Choroid plexus epithelial cell (primary cell): ENCODE measurements around the gene TICRR.

Source experiments
- DNase-seq: peaks from one replicate; pipeline ENCODE4 v3.0.0-alpha.2; 2010; ENCODE audit warnings: low read depth
- H3K4me3 ChIP-seq: 2 replicates; pipeline ENCODE4 v1.5.1; 2011; ENCODE audit warnings: low read depth, mild to moderate bottlenecking, control low read depth, low read length, moderate library complexity
- TF ChIP-seq, protein P1 (sequence below): conservative IDR thresholded peaks from 2 replicates; pipeline ENCODE4 v1.5.1; 2011; ENCODE audit warnings: low read depth, mild to moderate bottlenecking, control low read depth, inconsistent platforms, low read length, moderate library complexity

TICRR gene

GRCh38 chr15:89554247-89554646, 21.0 kb upstream of the TICRR start:
- DNase-seq: no peak
- no peak overlapping the region for H3K4me3 ChIP-seq
- TF ChIP-seq, protein P1, sequence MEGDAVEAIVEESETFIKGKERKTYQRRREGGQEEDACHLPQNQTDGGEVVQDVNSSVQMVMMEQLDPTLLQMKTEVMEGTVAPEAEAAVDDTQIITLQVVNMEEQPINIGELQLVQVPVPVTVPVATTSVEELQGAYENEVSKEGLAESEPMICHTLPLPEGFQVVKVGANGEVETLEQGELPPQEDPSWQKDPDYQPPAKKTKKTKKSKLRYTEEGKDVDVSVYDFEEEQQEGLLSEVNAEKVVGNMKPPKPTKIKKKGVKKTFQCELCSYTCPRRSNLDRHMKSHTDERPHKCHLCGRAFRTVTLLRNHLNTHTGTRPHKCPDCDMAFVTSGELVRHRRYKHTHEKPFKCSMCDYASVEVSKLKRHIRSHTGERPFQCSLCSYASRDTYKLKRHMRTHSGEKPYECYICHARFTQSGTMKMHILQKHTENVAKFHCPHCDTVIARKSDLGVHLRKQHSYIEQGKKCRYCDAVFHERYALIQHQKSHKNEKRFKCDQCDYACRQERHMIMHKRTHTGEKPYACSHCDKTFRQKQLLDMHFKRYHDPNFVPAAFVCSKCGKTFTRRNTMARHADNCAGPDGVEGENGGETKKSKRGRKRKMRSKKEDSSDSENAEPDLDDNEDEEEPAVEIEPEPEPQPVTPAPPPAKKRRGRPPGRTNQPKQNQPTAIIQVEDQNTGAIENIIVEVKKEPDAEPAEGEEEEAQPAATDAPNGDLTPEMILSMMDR: no peak

DNA sequence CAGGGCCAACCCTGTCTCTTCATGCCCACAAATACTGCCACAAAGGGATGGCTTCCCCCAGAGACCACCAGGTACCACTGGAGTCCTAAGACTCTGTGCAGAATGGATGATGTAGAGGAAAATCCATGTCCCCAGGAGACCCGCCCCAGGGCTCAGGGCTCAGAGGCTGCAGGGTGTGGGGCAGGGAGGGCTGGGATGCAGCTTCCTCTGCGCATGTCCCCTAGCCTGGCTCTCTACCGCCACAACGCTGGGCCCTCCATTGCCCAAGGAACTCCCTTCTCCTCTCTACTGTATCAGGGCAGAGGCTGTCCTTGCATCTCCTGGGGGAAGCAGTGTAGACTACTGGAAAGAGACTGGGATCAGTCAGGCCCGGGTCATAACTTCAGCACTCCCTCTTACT, 19.5 kb upstream of the TICRR start:
- TF ChIP-seq, protein P1: no peak
- DNase-seq: no peak
- no peak overlapping the region for H3K4me3 ChIP-seq

DNA sequence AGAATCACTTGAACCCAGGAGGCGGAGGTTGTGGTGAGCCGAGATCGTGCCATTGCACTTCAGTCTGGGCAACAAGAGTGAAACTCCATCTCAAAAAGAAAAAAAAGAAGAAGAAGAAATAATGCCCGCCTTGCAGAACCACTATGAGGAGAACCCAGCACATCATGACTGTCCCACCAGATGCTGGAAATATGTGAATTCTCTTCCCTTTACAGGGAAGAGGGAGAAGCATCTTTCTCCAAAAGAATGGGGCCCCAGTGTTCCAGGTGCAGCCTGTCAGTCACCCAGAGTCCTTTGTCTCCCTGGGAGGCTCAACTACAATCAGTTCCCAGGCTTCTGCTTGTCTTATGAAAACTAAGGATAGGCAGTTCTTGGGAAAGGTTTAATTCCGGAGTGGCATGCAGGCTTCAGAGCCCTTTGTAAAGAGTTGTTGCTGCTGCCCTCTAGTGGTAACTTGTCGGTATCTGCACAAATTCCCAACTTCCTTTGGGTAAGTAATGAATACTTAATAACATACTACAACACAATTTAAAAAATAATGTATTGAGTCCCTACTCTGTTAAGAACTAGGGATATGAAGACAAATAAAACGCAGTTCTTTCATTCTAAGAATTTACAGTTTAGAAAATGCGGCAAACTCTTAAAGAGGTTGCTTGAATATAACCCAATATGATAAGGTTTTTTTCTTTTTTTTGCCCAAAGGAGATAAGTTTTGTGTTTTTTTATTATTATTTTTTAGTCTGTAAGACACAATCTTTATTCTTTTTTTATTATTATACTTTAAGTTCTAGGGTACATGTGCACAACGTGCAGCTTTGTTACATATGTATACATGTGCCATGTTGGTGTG, 18.6 kb upstream of the TICRR start:
- H3K4me3 ChIP-seq: no peak overlapping the region
- TF ChIP-seq, protein P1: peak; percentile 82
- DNase-seq: peak; percentile 90

DNA sequence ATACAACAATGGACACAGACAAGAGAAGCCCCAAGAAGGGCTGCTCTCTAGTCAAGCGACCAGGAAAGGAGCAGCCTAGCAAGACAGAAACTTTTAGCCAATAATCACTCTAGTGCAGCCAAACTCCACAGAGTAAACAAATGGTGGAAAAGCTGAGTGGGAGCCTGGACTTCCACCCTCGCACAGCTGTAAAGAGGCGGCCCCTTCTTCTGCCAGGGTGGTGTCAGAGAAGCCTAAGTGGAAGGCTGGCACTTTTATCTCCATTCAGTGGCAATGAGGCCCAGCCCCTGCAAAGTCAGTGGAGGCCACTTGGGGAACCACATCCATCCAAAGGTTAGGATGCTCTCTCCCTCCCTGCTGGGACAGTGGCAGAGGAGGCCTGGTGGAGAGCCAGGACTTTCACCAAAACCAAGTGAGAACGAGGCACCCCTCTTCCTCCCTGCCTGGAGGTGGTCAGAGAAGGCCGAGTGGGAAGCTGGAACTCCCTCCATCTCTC, 15.5 kb upstream of the TICRR start:
- TF ChIP-seq, protein P1: no peak
- no peak overlapping the region for H3K4me3 ChIP-seq
- no peak for DNase-seq

DNA sequence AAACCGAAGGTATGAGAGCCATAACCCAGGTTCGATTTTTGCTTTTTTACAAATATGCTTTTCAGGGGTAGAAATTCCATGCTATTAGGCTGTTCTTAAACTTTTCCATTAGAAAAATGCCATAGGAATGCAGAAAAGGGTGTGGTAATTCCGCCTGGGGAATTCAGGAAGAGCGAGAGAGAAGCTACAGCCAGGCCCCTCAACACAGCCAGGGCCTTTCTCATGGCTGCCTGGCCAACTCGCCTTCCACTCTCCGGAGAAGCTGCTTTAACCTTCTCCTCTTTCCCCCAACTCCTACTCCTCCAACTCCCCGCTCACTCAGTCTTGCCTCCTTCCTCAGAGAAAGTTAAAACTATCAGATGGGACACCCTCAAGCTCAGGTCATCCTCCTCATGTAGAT, 9.1 kb upstream of the TICRR start:
- no peak for DNase-seq
- TF ChIP-seq, protein P1: no peak
- H3K4me3 ChIP-seq: no peak overlapping the region

- TF ChIP-seq, protein P1: no peak
- no peak for DNase-seq
- no peak overlapping the region for H3K4me3 ChIP-seq
Measured at GRCh38 chr15:89566621-89567294, 8.5 kb upstream of the TICRR start.
